Measurements from ENCODE around the gene NPHP3.

The NPHP3 gene

GRCh38 chr3:132690040-132690439, 32.2 kb downstream of the NPHP3 start:
- DNase-seq (ENCODE audit: low spot score) (no peak), FAIRE-seq (no peak)

GRCh38 chr3:132682201-132682600, 40.0 kb downstream of the NPHP3 start:
- no peak for DNase-seq (ENCODE audit: low spot score)
- no peak for FAIRE-seq

GRCh38 chr3:132681421-132681820, 40.8 kb downstream of the NPHP3 start:
- FAIRE-seq: no peak
- no peak for DNase-seq (ENCODE audit: low spot score)

- FAIRE-seq (no peak), DNase-seq (ENCODE audit: low spot score) (no peak)
Measured at GRCh38 chr3:132679911-132680310, 42.3 kb downstream of the NPHP3 start.

- FAIRE-seq (no peak), DNase-seq (ENCODE audit: low spot score) (no peak)
Measured at GRCh38 chr3:132675408-132675807, 46.8 kb downstream of the NPHP3 start.

- DNase-seq (ENCODE audit: low spot score) (no peak), FAIRE-seq (no peak)
Measured at GRCh38 chr3:132669256-132669777, 52.9 kb downstream of the NPHP3 start.

GRCh38 chr3:132665230-132665745, 56.9 kb downstream of the NPHP3 start:
- no peak for FAIRE-seq
- no peak for DNase-seq (ENCODE audit: low spot score)

- no peak for FAIRE-seq
- DNase-seq (ENCODE audit: low spot score): no peak
Measured at GRCh38 chr3:132662212-132662611, 60.0 kb downstream of the NPHP3 start.

- FAIRE-seq: no peak
- DNase-seq (ENCODE audit: low spot score): no peak
Measured at GRCh38 chr3:132661101-132661500, 61.1 kb downstream of the NPHP3 start.

- no peak for DNase-seq (ENCODE audit: low spot score)
- FAIRE-seq: no peak
Measured at GRCh38 chr3:132660811-132661070, 61.5 kb downstream of the NPHP3 start.

GRCh38 chr3:132660052-132660810, 62.0 kb downstream of the NPHP3 start, which contains the start of gene UBA5:
TSS of gene UBA5 (plus strand) at chr3:132660329. CDS start at chr3:132660538, 209 bp downstream.
- no peak for FAIRE-seq
- peak; percentile 83 for DNase-seq (ENCODE audit: low spot score)

- DNase-seq (ENCODE audit: low spot score) (peak; percentile 70), FAIRE-seq (no peak)
Measured at GRCh38 chr3:132659365-132660051, 62.7 kb downstream of the NPHP3 start, which contains the start of gene ACAD11. TSS of gene ACAD11 (minus strand) at chr3:132659809. CDS start at chr3:132659751, 58 bp downstream.

GRCh38 chr3:132659000-132659364, 63.2 kb downstream of the NPHP3 start:
- FAIRE-seq (no peak), DNase-seq (ENCODE audit: low spot score) (peak; percentile 24)

GRCh38 chr3:132657869-132658747, 64.1 kb downstream of the NPHP3 start:
- FAIRE-seq (no peak), DNase-seq (ENCODE audit: low spot score) (no peak)

- DNase-seq (ENCODE audit: low spot score) (no peak), FAIRE-seq (no peak)
Measured at GRCh38 chr3:132655471-132655870, 66.7 kb downstream of the NPHP3 start.

GRCh38 chr3:132654721-132655120, 67.5 kb downstream of the NPHP3 start:
- DNase-seq (ENCODE audit: low spot score): no peak
- FAIRE-seq: no peak

- no peak for DNase-seq (ENCODE audit: low spot score)
- FAIRE-seq: no peak
Measured at GRCh38 chr3:132654190-132654589, 68.0 kb downstream of the NPHP3 start.

GRCh38 chr3:132652640-132653270, 69.5 kb downstream of the NPHP3 start:
- FAIRE-seq (no peak), DNase-seq (ENCODE audit: low spot score) (no peak)

GRCh38 chr3:132650153-132650552, 72.1 kb downstream of the NPHP3 start:
- FAIRE-seq: no peak
- DNase-seq (ENCODE audit: low spot score): no peak

GRCh38 chr3:132645058-132645457, 77.2 kb downstream of the NPHP3 start:
- FAIRE-seq (no peak), DNase-seq (ENCODE audit: low spot score) (no peak)

- DNase-seq (ENCODE audit: low spot score) (no peak), FAIRE-seq (peak; percentile 23)
Measured at GRCh38 chr3:132643366-132643765, 78.8 kb downstream of the NPHP3 start.
